NCI-H2107 treated with DMSO at 0.1 percent for 48 hours (cell line): ENCODE measurements around the gene NLRP4.
"Not testable (repeated sequence)": the region's sequence is repeated elsewhere in the genome, so short reads cannot be mapped to it uniquely, and the experiment has no call there.

Experiments
- DNase-seq: peaks from one replicate; lab custom pipeline; 2025; ENCODE audit not compliant: unreplicated experiment; lab: John Stamatoyannopoulos, UW

NLRP4 gene

DNA sequence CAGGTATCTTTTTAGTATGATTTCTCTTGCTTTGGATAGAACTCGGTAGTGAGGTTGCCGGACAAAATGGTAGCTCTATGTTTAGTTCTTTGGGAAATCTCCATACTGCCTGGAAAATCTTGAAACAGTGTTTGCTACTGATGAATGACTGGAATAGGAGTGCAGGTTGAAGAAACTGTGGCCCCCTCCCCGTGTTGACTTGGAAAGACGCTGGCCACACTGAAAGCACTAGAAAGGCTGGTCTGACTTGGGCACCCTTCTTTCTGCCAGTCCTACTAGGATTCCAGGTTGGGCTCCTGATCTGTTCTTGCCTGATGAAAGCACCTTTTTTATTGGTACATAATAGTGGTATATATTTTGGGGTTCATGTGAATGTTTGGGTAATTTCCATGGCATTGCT is 46.3 kb downstream of the NLRP4 start:
- no peak for DNase-seq

DNA sequence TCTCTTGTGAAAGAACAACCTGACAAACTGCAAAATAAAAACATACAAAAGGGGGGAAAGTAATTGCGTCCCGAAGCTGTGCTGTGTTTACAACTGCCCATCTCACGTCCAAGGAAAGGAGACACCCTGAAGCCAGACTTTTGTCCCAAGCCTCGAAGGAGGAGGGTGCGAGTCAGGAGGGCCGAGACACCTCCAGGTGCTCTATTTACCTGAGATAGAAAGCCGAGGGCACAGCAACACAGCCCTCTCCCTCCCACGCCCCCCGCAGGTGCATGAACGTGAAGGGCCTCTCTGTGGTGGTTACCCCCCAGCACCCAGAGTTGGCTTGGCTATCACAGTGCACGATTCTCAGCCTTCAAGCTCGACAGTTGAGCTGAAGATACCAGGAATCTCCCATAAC is 62.6 kb downstream of the NLRP4 start:
- no peak for DNase-seq

GRCh38 chr19:55901369-55902079 is 65.2 kb downstream of the NLRP4 start:
- DNase-seq: no peak

DNA sequence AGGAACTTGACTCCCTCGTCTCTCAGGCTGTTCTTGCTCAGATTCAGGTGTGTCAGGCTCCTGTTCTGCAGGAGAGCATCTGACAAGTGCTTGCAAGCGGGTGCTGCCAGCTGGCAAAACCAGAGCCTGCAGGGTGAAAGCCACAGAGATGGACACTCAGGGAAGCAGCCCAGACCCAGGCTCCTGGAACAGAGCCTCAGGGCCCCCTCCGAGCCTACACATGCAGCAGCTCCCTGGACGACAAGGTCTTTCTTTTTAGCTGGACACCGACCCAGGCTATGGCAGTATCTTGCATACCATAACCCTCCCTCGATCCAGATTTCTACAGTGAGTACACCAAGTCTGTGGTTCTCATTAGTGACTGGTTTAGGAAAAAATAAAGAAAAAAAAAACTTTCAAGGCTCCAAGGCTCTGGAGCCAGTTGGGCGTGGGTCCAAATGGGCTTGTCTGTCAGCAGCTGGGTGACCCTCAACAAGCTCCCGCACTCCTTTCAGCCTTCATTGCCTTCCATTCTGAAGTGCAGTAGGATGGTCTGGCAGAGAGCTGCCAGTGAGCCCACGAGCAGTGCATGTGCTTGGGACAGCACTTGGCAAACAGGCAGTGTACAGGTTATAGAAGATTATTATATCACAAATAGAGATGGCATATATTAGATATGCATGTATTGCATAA is 65.9 kb downstream of the NLRP4 start:
- no peak for DNase-seq

DNA sequence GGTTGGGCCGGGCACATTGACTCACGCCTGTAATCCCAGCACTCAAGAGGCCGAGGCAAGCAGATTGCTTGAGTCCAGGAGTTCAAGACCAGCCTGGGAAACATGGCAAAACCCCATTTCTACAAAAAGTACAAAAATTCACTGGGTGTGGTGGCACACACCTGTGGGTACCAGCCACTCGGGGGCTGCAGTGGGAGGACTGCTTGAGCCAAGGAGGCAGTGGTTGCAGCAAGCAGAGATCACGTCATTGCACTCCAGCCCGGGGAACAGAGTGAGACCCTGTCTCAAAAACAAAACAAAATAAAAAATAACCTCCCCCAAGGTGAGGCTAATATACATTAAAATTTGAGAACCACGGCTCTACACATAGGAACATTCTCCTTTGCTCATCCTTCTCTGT is 70.9 kb downstream of the NLRP4 start:
- DNase-seq: no peak

- no peak for DNase-seq
Measured at GRCh38 chr19:55907746-55908145, 71.4 kb downstream of the NLRP4 start.

DNA sequence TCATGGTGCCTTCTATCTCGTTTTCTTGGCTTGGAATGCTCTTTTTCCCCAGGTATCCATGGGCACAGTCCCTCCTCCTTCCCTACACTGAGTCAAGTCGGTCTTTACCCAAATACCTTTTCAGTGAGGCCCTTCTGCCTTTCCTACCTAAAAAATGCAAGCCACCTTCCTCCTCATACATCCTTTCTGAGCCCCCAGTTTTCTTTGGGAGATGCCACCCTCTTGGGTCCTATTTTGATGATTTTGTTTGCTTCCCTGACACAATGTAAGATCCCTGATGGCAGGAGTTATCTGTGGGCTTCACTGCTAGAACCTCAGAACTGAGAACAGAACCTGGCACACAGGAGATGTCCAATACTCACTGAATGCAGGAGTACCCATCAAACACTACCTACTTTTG is 73.5 kb downstream of the NLRP4 start:
- DNase-seq: no peak

- DNase-seq: no peak
Measured at GRCh38 chr19:55912916-55913315, 76.6 kb downstream of the NLRP4 start.

DNA sequence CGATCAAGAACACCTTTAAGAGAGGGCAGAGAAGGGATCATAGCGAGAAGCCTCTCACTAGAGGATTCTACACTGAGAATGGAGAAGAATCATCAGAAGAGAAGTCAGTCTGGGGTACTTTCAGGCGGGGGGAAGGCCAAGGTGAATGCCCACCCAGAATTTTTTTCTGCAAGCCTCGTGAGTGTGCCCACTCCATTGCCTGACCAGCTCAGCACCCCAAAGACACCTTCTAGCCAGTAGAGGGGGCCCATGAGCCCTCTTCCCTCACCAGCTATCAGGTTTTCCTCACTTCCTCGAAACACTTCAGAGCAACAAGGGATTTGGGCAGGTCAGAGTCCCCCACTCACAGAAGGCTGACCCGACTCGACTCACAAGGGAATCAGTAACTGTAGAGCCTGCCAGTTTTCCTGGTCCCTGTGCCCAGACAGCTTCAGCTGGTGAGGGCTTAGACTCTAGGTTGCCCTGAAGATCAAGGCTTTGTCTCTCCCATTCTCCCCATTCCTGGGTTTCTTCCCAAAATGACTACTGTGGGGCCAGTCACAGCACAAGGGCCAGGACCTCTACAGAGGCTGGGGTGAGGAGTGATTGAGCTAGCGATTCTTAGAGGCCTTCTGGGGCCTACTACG is 77.4 kb downstream of the NLRP4 start:
- no peak for DNase-seq

DNA sequence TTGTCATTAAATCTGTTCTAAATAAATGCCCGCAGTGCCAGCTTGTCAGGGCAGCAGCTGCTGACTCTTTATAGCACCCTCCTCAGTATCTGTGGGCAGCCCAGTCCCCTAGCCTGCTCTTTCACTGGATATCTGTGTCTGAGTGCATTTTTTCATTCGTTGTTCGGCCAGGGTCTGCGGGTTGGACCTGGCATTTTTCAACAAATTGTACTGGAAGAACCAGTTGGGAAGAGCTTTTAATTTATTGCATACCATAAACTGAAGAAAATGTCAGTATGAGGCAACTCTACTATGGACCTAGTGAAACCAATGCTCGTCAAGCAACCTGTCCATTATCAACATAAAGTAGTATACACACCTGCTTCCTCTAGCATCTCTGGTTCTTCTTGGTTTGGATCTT is 87.2 kb downstream of the NLRP4 start:
- no peak for DNase-seq

GRCh38 chr19:55927991-55928390 is 91.7 kb downstream of the NLRP4 start:
- no peak for DNase-seq

GRCh38 chr19:55929258-55929657 is 92.9 kb downstream of the NLRP4 start:
- DNase-seq: not testable (repeated sequence)

DNA sequence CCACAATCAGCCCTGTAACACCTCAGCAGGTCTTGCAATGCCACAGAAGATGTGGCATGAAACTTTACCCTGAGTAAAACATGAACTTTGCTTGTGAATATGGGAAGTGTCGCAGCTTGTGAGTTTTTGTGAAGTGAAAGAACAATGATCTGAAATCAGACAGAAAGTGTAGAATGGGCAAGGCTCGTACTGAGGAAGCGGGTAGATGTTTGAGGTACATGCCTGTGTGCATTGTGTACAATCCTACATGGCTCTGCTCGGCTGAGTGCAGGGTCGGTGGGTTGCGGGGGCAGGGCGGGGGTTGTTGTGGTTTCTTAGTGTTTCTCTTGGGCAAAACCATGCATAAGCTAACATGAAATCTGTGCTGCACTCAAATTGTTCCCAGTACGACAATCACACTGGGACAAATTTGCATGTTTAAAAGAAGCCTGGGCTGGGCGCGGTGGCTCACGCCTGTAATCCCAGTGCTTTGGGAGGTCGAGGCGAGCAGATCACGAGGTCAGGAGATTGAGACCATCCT is 94.7 kb downstream of the NLRP4 start:
- DNase-seq: no peak
